Hematopoietic multipotent progenitor cell (in vitro differentiated cells): ENCODE results near the gene ARAP1. TPM values are rescaled to one million over a fixed set of nuclear protein-coding genes. Genes with fewer than 3 reads are reported as not detected.

Experiments
- DNase-seq, 3 donors: peaks; one replicate each; pipeline ENCODE4 v3.0.0-alpha.2; 2011 to 2015; ENCODE audit warnings: low read depth in 2 of 3, low spot score in 2 of 3
- total RNA-seq: library from RNA; depleted of rRNA; stranded (reverse); fragments of >200 nt; gene quantifications from one replicate; pipeline ENCODE4 v1.2.3, GENCODE V29; 2012

The ARAP1 gene
- total RNA-seq, 1 donor = 148 TPM

DNA sequence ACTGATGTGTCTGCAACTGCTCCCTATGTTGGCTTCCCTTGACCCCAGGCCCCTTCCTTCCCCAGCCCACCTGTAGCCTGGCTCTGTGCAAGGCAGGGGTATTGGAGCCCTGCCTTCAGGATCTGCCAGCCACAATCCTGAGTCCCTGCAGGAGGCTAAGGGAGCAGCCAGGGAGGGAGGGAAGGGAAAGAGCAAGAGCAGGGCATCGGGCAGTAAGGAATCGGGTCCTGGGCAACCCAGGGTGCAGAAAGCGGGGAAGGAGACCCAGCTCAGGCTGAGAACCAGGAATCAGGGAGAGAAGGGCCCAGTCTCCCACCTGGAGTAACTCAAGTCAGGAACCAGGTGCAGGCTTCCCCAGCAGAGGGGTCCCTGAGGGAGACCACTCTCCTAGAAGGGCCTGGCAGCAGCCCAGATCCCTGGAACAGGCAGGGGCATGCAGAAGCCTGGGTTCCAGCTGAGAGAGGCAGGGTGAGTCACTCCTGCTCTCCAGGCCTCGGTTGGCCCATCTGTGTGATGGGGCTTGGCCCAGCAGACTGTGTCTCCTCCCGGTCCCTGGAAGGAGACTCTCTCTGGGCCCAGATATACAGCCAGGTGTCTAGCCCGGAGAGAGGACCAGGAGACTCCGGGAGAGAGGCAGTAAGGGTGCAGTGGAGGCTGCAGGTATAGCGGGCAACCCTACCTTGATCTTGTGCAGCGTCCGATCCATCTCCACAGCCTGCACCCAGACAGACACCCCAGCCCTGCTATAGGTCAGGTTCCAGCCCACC is 28.3 kb upstream of the ARAP1 start:
- DNase-seq = no peak

DNA sequence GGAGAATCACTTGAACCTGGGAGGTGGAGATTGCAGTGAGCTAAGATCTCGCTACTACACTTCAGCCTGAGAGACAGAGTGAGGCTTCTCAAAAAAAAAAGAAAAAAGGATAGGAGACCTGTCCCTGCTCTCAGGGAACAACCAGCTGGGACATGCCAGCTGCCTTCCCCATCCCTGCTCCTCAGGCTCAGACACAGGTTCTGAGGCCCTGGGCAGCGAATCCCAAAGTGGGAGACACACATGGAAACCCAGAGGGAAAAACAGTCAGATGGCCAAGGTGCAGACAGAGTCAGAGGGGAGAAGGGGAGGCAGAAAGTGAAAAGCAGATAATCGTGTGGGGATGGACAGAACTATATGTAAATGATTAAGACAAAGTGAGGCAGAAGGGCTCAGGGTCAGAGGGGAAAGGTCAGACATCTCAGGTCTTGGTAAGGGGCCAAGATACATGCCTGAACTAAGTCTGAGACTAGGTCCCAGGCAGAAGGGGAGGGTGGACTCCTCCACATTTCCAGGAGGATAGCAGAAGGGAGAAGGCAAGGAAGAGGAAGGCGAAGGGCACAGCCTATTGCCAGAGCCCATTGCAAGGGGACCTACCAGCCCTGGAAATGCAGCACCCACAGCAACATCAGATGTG is 27.4 kb upstream of the ARAP1 start:
- DNase-seq = no peak

DNA sequence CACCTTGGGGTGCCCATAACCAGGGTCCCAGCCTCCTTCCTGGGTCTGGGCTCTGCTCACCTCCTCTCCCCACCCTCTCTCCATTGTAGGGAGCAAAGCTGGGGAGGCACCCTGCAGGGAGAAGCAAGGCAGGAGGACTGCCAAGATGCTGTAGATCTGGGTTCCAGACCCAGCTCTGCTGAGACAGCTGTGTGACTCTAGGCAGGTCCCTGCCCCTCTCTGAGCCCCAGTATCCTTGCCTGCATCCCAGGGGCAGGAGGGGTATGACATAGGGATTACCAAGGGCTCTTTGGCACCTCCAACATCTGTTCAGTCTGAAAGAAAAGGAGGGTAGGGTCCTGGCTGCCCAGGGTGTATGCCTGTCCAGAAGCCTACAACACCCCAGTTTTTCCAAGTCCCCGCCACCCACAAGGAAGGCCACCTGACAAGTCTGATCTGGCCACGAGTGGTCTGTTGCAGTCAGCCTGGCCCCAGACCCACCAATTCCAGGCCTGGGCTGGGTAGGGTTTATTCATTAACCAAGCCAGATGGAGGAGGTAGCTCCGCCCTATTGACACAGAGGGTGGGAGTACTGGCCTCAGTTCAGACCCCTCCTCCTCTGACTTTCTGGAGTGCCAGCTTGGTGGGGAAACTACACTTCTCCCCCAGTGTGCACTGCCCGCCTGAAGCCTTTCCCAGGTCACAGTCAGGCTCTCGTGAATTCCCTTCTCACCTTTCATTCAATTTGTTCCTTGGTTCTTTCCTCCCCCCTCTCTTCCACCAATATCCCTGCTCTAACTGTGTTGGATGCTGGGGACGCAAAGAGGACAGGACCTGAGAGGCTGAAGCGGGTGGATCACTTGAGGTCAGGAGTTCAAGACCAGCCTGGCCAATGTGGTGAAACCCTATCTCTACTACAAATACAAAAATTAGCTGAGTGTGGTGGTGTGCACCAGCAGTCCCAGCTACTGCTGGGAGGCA is 26.6 kb upstream of the ARAP1 start:
- no peak for DNase-seq

DNA sequence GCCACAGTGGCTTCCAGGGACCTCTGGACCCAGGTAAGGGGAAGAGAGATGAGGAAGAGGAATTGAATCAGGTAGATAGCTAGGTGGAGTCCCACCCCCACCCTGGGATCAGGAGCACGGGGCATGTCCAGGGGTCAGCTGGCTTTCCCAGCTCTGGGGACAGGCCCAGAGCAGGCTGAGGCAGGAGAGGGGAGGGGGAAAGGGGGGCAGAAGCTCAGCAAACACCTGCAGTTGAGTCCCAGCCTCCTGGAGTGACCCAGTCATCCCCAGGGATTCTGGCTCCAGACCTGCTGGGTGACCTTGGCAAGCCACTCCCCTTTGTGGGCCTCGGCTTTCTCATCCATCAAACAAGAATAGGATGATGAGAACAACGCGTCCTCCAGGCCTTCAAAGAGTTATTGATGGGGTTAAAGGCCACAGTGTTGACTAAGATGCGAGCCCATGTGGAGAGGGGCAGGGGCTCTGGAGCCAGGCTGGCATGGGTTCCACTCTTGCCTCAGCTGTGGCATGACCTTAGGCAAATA is 25.6 kb upstream of the ARAP1 start:
- no peak for DNase-seq

DNA sequence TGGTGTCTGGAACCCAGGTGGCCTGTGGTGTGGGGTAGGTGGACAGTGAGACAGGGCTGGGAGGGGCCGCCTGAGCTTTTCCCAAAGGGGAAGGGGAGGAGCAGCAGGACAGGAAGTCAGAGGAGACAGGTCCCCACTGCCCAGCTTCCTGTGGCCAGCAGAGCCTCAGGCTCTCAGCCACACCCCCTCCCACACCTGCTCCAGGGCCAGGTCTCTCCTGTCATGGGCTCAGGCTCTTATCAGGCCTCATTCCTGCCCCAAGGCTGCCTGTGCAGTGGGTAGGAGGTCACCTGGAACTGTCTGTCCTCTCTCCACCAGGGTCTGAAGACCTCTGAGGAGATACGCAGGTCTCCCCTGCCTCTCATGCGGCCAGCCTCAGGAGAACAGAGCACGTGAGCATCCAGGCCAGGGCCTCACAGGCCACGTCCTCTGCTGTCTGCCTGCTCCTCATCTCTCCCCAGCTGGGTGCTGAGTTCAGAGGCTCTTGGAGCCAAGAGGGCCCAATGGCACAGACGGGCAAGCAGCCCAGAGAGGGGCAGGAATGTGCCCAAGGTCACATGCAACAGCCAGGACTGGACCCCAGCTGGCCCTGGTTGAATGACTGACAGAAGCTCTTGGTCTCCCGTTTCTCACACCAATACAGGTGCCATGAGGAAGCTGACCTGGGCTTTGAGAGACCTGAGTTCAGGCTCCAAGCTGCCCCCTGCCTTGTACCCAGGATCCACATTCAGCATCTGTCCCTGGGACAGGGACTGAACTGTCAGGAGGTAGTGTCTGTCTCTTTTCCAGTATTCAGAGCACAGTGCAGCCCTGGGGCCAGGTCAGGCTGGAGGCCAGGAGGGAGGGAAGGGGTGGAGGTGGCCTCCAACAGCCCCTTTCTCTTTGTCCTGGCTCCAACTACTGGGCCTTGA is 24.9 kb upstream of the ARAP1 start:
- DNase-seq = no peak

DNA sequence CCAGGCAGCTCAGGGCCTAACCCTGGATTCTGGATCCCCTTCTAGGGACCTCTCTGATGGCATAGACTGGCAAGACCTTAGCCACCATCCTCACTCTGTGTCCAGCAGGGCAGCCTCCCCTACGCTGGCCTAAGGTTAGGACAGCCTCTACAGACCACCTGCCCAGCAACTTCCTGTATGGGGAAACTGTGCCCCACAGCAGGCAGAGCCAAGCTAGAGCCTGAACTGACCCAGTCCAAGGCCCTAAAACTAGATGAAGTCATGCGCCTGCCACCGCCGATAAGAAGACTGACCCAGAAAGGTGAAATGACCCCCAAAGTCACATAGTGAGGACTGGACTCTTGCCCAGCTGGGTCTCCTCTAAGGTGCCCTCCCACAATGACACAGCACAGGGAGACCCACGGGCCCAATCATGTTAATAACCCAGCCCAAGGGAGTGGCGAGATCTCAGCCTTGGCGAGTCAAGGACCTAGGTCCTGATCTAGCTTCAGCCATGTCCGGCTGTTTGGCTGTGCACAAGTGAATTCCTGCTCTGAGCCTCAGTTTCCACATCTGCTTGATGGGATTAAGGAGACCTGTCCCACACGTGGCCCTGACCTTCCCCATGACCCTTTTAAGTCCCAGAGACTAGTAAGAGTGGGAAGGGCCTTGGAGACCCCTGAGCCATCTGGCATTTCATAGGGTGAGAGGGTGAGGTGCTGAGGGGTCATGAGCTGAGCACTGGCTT is 24.1 kb upstream of the ARAP1 start:
- no peak for DNase-seq

DNA sequence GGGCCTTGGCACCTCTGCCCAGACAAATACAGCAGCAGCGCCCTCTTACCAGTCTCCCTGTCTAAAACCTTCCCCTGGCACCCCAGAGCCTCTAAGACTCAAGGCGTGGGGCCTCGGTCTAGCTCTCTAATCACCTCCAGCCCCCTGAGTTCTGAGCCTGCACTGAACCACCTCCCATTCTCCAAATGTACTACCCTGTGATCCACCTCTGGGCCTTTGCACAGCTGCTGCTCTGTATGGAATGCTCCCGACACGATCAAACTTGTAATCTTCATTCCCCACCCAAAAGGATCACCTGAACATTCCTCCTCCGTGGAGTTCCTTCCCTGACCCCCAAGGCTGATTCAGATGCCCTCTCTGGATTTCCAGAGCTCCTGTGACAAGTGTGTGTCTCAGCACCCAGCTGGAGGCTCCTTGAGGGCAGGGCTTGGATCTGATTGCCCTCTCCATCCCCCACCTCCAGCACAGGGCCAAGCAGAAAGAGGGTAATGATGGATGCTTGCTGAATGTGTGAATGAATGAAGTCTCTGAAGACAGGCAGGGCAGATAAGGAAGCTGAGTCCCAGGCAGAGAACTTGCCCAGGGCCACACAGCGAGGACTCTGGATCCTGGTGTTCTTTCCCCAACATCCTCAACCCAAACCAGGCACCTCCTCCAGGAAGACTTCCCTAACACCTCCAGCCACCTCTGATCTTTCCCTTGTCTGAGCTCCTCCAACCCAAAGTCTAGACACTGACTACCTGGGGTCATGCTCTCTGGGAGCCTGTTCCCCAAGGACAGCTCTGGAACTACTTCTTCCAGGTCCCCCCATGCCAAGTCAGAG is 23.3 kb upstream of the ARAP1 start:
- DNase-seq = no peak

DNA sequence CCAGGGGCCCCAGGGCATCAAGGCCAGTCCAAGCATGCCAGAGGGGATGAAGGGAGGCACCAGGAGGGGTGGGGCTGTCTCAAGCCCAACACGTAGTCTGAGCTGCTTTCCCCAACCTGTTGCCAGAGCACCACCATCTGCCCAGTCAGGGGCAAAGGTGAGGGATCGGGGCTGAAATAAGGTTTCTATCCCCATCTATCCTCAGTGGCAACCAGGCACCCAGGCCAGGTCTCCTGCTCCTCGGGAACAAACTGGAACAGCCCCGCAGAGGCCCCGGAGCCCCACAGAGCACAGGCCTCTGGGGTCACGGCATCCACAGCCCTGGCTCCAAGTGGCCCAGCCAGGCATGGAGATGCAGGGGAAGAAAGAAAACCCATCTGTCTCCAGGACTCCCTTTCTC is 22.3 kb upstream of the ARAP1 start:
- no peak for DNase-seq

DNA sequence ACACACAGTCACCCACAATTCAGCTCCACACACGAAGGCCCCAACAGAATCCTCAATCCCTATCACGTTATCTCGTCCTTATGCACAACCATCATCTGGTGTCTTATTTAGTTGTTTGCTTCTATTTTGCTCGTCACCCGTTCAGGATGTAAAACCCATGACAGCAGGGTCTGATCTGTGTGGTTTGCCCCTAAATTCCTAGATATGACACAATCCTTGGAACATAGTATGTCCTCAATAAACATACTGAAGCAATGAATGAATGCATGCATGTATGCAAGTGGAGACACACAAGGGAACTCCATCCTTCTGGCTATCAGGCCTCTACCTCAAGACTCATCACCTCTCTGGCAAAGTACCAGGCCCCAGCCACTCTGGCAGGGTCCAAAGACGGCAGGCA is 21.5 kb upstream of the ARAP1 start:
- no peak for DNase-seq

DNA sequence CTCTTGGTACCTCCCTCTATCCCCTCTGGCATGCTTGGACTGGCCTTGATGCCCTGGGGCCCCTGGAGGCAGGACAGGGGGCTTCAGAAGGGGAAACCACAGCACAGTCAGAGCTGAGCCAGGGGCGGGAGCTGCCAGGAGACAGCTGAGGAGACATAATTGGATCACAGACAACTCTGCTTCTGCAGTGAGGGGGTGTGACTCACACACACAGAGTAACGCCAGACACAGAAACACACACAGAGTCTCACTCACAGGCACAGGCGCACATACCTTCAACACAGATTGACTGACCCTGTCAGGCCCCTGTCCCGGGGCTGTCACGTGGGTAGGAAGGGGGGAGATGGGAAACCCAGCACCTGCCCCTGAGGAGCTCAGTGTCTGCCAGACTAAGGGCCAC is 21.1 kb upstream of the ARAP1 start:
- no peak for DNase-seq

DNA sequence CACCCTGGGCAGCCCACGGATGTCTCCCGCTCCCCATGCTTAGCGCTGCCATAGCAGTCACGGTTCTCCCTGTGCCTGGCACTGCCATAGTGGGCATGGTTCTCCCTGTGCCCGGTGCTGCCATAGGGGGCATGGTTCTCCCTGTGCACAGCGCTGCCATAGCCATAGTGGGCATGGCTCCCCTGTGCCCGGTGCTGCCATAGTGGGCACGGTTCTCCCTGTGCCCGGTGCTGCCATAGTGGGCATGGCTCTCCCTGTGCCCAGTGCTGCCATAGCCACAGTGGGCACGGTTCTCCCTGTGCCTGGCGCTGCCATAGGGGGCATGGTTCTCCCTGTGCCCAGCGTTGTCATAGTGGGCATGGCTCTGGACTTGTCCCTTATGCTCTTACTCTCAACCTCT is 19.9 kb upstream of the ARAP1 start:
- DNase-seq = no peak

DNA sequence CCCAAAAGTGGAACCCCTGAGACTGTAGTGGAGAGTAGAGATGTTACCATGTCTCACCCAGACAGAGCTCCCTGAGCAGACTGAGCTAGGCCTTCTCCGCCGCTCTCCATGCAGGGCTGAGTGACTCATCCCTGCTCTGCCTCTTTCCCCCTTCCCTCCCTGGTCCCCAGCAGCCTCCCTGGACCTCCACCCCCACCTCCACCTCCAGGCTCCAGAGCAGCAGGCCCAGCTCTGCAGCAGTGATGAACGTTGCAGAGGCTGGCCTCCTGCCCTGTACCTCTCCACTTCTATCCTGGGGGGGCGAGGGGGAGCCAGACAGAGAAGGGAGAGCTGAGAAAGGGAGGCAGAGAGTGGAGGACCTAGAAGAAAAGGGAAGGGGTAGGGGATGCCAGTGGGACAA is 19.3 kb upstream of the ARAP1 start:
- no peak for DNase-seq

DNA sequence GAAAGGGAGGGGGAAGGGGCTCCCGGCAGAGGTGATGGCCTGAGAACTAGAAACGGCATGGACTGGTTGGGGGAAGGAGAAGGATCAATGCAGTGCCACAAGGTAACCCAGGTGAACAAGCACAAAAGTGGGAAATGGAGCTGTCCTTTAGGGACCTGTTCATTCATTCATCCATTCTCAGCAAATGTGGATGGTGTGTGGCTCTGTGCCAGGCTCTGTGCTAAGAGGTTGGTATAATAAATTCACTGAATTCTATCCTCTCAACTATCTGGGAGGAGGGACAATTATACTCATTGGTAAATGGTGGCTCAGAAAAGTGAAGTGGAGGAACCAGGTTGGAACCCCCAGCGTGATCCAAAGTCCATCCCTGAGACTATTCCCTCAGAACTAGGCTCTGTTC is 18.6 kb upstream of the ARAP1 start:
- no peak for DNase-seq

DNA sequence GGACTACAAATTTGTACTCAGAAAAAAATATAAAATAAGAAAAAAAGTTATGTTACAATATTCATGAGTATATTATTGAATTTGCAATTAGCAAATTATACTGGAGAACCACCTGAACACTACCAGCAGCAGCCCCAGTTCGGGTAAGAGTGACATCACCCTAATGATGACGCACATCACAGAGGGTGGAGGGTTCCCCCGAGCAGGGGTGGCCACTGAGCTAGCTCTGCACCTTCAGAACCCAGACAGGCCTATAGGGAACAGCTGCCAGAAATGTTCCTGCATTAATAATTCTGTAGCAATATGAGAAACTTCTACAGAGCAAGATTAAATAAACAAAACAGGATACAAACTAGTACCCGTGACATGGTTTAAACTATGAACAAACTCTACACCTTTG is 17.5 kb upstream of the ARAP1 start:
- DNase-seq = no peak

DNA sequence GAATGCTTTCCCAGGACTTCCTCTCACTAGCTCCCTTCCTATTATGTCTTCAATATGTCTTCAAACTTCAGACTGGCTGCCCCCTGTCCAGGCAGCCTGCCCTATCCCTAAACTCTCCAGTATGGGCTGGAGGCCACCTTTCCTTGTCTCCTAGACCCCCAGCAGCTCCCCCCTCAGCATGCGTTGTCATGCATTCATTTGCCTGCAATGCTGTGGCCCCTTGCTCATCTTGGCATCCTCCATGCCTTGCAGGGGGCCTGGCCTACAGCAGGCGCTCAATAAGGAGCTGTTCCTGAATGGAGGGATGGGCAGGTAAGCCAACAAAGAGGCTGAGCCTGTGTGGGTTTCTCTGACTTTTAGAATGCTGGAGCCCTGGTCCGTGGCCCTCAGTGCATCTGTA is 16.4 kb upstream of the ARAP1 start:
- DNase-seq = no peak

DNA sequence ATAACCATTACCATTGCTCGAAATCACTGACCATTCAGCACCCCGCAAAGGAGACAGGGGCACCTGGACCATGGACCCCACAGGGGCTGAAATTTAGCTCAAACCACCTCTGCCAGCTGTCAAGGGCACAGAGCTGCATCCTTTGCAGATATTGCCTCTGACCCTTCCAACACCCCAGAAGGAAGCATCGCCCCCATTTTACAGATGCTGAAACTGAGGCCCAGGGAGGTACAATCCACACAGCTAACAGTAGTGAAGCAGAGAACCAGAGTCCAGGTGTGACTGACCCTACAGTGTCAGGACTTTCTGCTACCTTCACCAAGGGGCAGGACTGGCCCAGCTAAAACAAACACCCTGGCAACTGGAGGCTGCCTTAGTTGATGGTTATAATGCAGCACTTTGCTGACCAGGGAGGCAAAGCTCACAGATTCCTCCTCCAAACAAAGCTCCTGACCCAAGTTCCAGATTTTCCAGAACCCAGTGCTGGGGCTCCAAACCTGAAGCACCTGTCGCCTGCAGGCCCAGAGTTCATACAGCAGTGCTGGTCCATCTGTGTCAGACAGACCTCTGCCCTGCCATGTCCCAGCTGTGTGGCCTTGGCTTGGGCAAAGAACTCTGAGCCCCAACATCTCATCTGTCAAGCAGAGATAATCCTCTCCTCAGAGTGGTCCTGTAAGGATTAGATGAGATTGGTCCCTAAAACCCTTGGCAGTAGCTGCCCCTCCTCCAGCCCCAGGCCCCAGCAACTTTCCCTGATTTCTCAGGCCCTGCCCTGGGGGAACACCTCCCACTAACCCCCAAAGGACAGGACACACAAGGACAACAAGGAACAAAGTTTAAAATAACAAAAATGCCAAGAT is 15.2 kb upstream of the ARAP1 start:
- DNase-seq = no peak

DNA sequence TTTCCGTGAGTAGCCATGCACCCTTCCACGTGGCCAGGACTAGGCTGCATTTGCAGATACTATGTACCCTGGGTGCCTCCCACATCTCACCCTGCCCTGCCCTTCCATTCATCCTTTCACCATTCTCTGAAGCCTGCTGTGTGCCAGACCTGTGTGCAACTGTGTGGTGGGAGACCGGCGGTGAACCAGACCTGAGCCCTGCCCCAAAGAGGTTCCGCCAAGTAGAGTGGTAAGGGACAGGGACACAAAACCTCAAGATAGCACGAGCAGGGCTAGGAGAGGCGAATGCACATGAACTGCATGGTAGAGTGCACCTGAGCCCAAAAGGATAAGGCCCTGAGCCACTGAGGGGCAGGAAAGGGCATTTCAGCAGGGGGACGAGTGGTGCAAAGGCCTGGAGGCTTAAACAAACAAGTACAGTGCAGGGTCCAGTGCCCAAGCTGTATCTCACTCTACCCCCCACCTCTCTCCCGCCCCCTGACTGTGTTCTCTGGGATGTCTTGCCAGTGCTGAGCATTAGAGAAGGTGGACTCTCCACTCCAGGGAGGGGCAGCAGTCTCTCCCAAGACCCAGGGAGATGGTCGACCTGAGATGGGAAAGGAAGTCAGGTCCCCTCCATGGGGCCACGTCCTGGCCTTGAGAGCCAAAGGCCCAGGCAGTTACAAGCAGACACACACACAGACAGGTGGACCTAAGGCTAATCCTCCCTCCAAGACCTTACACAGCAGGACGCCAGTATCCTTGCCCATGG is 14.1 kb upstream of the ARAP1 start:
- DNase-seq = no peak
